GM23338 (cell line): ENCODE results near the gene ROR1. TPM values are rescaled to one million over a fixed set of nuclear protein-coding genes. Genes with fewer than 3 reads are reported as not detected.
A peak's percentile ranks its signal among the peaks of the same experiment; 100 is the strongest.

Source experiments
- ATAC-seq: fragments of 200-7000 bp; cut with Tn5 transposase; 3 replicates; pipeline ENCODE4 v1.9.1; 2020
- DNase-seq: peaks from one replicate; pipeline ENCODE4 v3.0.0-alpha.2; 2015; ENCODE audit warnings: low spot score
- H2AFZ ChIP-seq: fragments of 200-600 bp; sonication (generic); 2 replicates; pipeline ENCODE4 v1.8.0; 2016; ENCODE audit warnings: antibody characterized with exemption, mild to moderate bottlenecking, moderate library complexity
- H3F3A ChIP-seq: fragments of 200-600 bp; sonication (generic); replicated peaks from 2 replicates; pipeline ENCODE4 v1.8.0; 2017; ENCODE audit warnings: antibody characterized with exemption, mixed run types, low read depth
- H3K27ac ChIP-seq: fragments of 200-600 bp; sonication (generic); 2 replicates; pipeline ENCODE4 v1.6.1; 2016; ENCODE audit warnings: low read depth
- H3K27me3 ChIP-seq: fragments of 200-600 bp; sonication (generic); 2 replicates; pipeline ENCODE4 v1.8.0; 2016; ENCODE audit warnings: mild to moderate bottlenecking, mixed run types, moderate library complexity; ENCODE audit not compliant: insufficient read depth
- H3K36me3 ChIP-seq: fragments of 200-600 bp; sonication (generic); 2 replicates; pipeline ENCODE4 v1.8.0; 2016; ENCODE audit warnings: mild to moderate bottlenecking; ENCODE audit not compliant: insufficient read depth
- H3K4me1 ChIP-seq: fragments of 200-600 bp; sonication (generic); 2 replicates; pipeline ENCODE4 v1.8.0; 2016; ENCODE audit warnings: mild to moderate bottlenecking, moderate library complexity; ENCODE audit not compliant: insufficient read depth
- H3K4me2 ChIP-seq: fragments of 200-600 bp; sonication (generic); 2 replicates; pipeline ENCODE4 v1.7.1; 2017; ENCODE audit warnings: mixed run types
- H3K4me3 ChIP-seq: fragments of 200-600 bp; sonication (generic); 2 replicates; pipeline ENCODE4 v1.6.1; 2016; ENCODE audit warnings: mixed run types
- H3K79me2 ChIP-seq: fragments of 200-600 bp; sonication (generic); replicated peaks from 2 replicates; pipeline ENCODE4 v1.8.0; 2017; ENCODE audit warnings: mild to moderate bottlenecking; ENCODE audit not compliant: insufficient read depth
- H3K9me2 ChIP-seq: fragments of 200-600 bp; sonication (generic); 2 replicates; pipeline ENCODE4 v1.8.0; 2017; ENCODE audit not compliant: insufficient read depth
- H4K20me1 ChIP-seq: fragments of 200-600 bp; sonication (generic); replicated peaks from 2 replicates; pipeline ENCODE4 v1.8.0; 2017; ENCODE audit warnings: mild to moderate bottlenecking; ENCODE audit not compliant: insufficient read depth
- H3K27ac Mint-ChIP-seq: 2 replicates; pipeline ENCODE4 v1.8.0; 2020; ENCODE audit warnings: inconsistent platforms, mild to moderate bottlenecking, moderate library complexity, mixed read lengths
- H3K27me3 Mint-ChIP-seq: 3 replicates; pipeline ENCODE4 v1.8.0; 2022; ENCODE audit warnings: low read depth, mild to moderate bottlenecking, moderate library complexity, mixed read lengths, inconsistent platforms; ENCODE audit not compliant: insufficient read depth, poor library complexity
- H3K36me3 Mint-ChIP-seq: 3 replicates; pipeline ENCODE4 v1.8.0; 2021; ENCODE audit warnings: low read depth, mild to moderate bottlenecking, inconsistent platforms, moderate library complexity, mixed read lengths
- H3K4me1 Mint-ChIP-seq: 3 replicates; pipeline ENCODE4 v1.8.0; 2020; ENCODE audit warnings: mild to moderate bottlenecking, inconsistent platforms, mixed read lengths
- H3K4me3 Mint-ChIP-seq: 3 replicates; pipeline ENCODE4 v1.8.0; 2021; ENCODE audit warnings: moderate library complexity, mild to moderate bottlenecking, inconsistent platforms, mixed read lengths
- H3K9me3 Mint-ChIP-seq: 3 replicates; pipeline ENCODE4 v1.8.0; 2020; ENCODE audit warnings: moderate library complexity, mild to moderate bottlenecking, inconsistent platforms, mixed read lengths
- CTCF ChIP-seq, 2 experiments: fragments of 200-600 bp in 1 of 2; sonication (generic) in 1 of 2; conservative IDR thresholded peaks; 2 replicates each; pipeline versions ENCODE4 v1.5.1 to v1.6.1; 2016 to 2017; ENCODE audit warnings: antibody characterized with exemption in 2 of 2, low read depth in 2 of 2, mild to moderate bottlenecking in 2 of 2, moderate library complexity in 1 of 2
- EZH2 ChIP-seq: fragments of 200-600 bp; sonication (generic); IDR thresholded peaks from one replicate; pipeline ENCODE4 v1.8.0; 2017; ENCODE audit warnings: antibody characterized with exemption, mild to moderate bottlenecking, low read depth; ENCODE audit not compliant: unreplicated experiment
- JUNB ChIP-seq: IDR thresholded peaks from one replicate; pipeline ENCODE4 v1.6.1; 2016; ENCODE audit warnings: antibody characterized with exemption; ENCODE audit not compliant: unreplicated experiment
- REST ChIP-seq: IDR thresholded peaks from one replicate; pipeline ENCODE4 v1.6.1; 2018; ENCODE audit warnings: antibody characterized with exemption; ENCODE audit not compliant: unreplicated experiment
- ZNF114 ChIP-seq: fragments of 250-450 bp; sonication (Bioruptor Pico); IDR thresholded peaks from 2 replicates; pipeline ENCODE4 v1.5.0; 2020; ENCODE audit warnings: mild to moderate bottlenecking, moderate library complexity
- polyA plus RNA-seq: library from polyadenylated mRNA; unstranded; fragments of >200 nt; fragmentation: Nextera tagmentation; extraction: Ambion mirVana; gene quantifications from 2 replicates; pipeline ENCODE4 v1.2.1, GENCODE V29; 2016
- total RNA-seq: library from RNA; depleted of rRNA; stranded (reverse); fragments of >200 nt; shearing (Covaris generic); gene quantifications from 2 replicates; pipeline ENCODE4 v1.2.3, GENCODE V29; 2014

Gene ROR1
- total and polyA plus RNA-seq, 2 experiments from 2014 or later, result 59.7 to 96.0 TPM

- H3K9me2 ChIP-seq, result no peaks in the 10 kb centered on the region
- no peaks in the 10 kb centered on the region for H3K36me3 ChIP-seq
- Mint-ChIP-seq H3K36me3 (no peaks in the 10 kb centered on the region), H3K27ac (peak overlapping the region; percentile 99), H3K27me3 (peaks cover 6% of the 10 kb centered on the region), H3K4me3 (no peak overlapping the region; the same call in 2 of the 3 replicates), H3K4me1 (peaks cover 93% of the 10 kb centered on the region), H3K9me3 (no peaks in the 10 kb centered on the region)
- DNase-seq, result no peak
- H3K4me3 ChIP-seq, result no peak overlapping the region
- no peaks in the 10 kb centered on the region for H3K27me3 ChIP-seq
- H3K4me1 ChIP-seq, result peaks cover 91% of the 10 kb centered on the region
- TF ChIP-seq CTCF (conservative IDR thresholded peaks at IDR 0.05; ENCODE audit: low read depth in 2 of 2), result no peak
- H3K27ac ChIP-seq, result no peak overlapping the region; the same call in 1 of the 2 replicates
- H2AFZ ChIP-seq, result no peak overlapping the region
- no peak for ATAC-seq
- no peaks in the 10 kb centered on the region for H4K20me1 ChIP-seq
- peaks cover 95% of the 10 kb centered on the region for H3K79me2 ChIP-seq
- H3K4me2 ChIP-seq, result peak overlapping the region; percentile 35; the same call in 1 of the 2 replicates
- H3F3A ChIP-seq, result no peaks in the 10 kb centered on the region; the same call in 1 of the 2 replicates
Observed at GRCh38 chr1:63909526-63909925, 135.7 kb downstream of the ROR1 start.

- ATAC-seq (no peak), DNase-seq (no peak)
- no peaks in the 10 kb centered on the region for H3K9me2 ChIP-seq
- Mint-ChIP-seq H3K9me3 (no peaks in the 10 kb centered on the region), H3K27me3 (peaks cover 4% of the 10 kb centered on the region), H3K4me1 (peaks cover 92% of the 10 kb centered on the region), H3K36me3 (no peaks in the 10 kb centered on the region), H3K27ac (no peak overlapping the region), H3K4me3 (no peak overlapping the region)
- H3K4me2 ChIP-seq, result no peak overlapping the region
- H3F3A ChIP-seq, result no peaks in the 10 kb centered on the region; the same call in 1 of the 2 replicates
- no peak overlapping the region for H2AFZ ChIP-seq
- peaks cover 80% of the 10 kb centered on the region for H3K4me1 ChIP-seq
- peaks cover 96% of the 10 kb centered on the region for H3K79me2 ChIP-seq
- no peak overlapping the region for H3K4me3 ChIP-seq
- no peaks in the 10 kb centered on the region for H3K27me3 ChIP-seq
- no peaks in the 10 kb centered on the region for H3K36me3 ChIP-seq
- no peak overlapping the region for H3K27ac ChIP-seq
- H4K20me1 ChIP-seq, result no peaks in the 10 kb centered on the region
- TF ChIP-seq JUNB (no peak), EZH2 (no peak), REST (no peak), ZNF114 (no peak)
Observed at GRCh38 chr1:63911049-63911448, 137.2 kb downstream of the ROR1 start.
